GM18526 (cell line): ENCODE measurements around the gene SDK1.

Experiments used
- POLR2A ChIP-seq: IDR thresholded peaks from 3 replicates; pipeline ENCODE4 v1.6.1; 2011; ENCODE audit not compliant: insufficient read length; ENCODE audit errors: extremely low read depth

The SDK1 gene

DNA sequence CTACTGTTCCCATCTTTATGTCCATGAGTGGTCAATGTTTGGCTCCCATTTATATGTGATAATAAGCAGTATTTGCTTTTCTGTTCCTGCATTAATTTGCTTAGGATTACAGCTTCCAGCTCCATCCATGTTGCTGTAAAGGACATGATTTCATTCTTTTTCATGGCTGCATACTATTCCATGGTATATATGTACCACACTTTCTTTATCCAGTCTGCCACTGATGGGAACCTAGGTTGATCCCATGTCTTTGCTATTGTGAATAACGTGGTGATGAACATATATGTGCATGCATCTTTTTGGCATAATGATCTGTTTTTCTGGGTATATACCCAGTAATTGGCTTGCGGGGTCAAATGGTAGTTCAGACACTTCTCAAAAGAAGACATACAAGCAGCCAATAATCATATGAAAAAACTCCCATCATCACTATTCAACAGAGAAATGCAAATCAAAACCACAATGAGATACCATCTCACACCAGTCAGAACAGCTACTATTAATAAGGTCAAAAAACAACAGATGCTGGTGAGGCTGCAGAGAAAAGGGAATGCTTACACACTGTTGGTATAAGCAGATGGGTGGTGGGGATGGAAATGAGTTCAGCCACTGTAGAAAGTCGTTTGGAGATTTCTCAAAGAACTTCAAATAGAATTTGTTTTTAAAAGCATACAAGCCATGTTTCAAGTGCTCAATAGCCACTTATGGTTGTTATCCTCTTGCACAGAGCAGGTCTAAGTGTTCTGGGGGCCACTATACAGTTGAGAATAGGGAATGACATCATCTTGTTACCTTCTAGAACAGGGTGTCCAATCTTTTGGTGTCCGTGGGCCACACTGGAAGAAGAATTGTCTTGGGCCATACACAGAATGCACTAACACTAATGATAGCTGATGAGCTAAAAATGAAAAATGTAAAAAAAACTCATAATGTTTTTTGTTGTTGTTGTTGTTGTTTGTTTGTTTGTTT, 23.2 kb upstream of the SDK1 start:
- TF ChIP-seq POLR2A = no peak

DNA sequence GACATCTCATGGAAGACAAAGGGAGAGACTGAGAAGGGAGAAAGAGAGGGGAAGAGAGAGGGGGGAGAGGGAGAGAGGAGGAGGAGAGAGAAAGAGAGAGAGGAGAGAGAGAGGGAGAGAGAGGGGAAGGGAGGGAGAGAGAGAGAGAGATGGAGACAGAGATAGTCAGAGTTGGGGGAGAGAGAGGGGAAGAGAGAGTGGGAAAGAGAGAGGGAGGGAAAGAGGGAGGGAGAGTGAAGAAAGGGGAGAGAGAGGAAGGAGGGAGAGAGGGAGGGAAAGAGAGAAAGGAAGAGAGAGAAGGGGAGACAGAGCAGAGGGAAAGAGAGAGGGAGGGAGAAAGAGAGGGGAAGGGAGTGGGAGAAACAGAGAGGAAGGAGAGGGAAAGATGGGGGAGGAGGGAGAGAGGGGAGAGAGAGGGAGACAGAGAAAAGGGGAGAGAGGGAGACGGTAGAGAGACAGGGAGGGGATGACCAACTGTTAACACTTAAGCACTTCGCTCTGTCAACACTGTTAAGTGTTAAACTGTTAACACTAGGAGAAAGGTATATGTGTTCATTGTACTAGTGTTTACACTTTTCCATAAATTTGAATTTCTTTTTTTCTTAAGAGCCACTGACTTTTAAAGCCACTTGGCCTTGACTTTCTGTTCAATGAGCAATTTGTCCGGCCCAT, 21.8 kb upstream of the SDK1 start:
- TF ChIP-seq POLR2A = no peak

- TF ChIP-seq POLR2A = no peak
Observed at GRCh38 chr7:3280445-3280844, 20.6 kb upstream of the SDK1 start.

DNA sequence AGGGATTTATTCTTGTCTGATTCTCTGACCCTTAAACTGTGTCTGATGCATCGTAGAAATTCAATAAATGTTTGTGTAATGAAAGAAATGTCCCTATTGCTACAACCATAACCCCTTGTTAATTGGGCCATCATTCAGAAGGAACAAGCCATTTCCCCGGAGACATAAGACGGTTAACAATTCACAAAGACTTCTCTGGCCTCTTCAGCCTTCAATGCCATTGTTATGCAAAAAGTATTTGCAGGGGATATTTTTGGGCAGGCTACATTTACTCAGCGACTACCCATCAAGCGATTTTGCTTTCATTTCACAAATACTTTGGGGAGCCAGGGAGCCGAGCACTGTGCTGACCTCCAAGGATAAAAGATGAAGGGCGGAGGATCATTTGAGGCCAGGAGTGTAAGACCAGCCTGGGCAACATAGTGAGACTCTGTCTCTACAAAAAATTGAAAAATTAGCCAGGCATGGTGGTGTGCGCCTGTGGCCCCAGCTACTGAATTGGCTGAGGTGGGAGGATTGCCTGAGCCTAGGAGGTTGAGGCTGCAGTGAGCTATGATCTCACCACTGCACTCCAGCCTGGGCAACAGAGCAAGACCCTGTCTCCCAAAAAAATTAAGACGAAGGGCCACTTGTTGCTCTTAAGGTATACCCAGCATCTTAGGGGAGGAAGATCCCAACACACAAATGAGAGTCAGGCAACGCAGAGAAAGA, 20.0 kb upstream of the SDK1 start:
- TF ChIP-seq POLR2A = no peak

DNA sequence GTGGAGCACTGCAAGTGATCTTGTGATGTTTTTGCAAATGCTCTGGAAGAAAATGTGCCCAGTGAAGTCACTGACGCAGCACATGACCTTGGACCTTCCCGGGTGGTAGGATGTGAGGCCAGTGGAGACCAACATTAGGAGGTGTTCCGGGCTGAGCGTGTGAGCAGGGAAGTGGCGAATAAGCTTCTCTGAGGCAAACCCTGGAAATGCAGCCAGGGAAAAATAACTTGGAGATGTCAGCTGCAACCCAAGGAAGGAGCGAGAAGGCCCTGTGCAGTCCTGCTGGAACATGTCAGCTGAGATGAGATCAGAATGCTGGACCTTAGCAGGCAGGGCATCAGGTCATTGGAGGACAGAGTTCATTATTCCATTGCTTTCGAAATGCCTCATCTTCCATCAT, 18.6 kb upstream of the SDK1 start:
- no peak for TF ChIP-seq POLR2A

DNA sequence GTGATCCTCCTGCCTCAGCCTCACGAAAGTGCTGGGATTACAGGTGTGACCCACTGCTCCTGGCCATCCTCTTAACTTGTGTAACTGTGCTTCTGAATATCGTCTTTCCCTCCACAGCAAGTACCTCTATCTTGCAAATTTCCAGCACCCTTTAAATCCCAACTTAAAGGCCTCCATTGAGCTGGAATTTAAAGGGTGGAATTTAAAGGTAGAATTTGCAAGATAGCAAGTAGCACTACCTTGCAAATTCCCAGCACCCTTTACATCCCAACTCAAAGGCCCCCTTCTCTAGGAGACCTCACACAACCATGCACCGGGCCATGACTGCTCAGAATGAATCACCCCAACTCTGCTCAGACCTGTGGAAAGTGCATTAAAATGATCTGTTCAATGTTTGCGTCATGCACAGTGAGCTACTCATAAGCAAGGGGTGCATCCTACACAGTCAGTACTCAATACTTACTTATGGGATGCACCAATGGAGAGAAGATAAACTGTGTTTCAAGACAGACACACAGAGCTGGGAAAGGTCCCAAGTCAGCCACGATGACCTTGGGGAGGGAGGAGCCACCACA, 17.8 kb upstream of the SDK1 start:
- no peak for TF ChIP-seq POLR2A

GRCh38 chr7:3285652-3286051, 15.4 kb upstream of the SDK1 start:
- no peak for TF ChIP-seq POLR2A

DNA sequence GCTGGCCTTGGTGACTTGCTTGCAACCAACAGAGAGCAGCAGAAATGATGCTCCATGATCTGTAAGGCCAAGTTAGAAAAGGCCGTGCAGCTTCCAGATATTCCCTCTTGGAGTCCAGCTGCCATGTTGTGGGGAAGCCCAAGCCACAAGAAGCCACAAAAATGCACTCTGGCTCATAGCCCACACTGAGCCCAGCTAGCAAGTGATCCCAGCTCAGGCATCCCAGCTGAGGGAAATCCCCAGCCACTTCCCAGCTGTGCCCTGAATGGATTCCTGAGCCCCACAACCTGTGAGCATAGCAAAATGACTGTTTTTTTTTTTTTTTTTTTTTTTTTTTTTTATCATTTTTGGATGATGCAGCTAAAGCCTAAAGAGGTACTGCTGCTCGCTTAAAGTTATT, 11.1 kb upstream of the SDK1 start:
- no peak for TF ChIP-seq POLR2A

- TF ChIP-seq POLR2A = no peak
Observed at GRCh38 chr7:3292694-3293093, 8.4 kb upstream of the SDK1 start.

DNA sequence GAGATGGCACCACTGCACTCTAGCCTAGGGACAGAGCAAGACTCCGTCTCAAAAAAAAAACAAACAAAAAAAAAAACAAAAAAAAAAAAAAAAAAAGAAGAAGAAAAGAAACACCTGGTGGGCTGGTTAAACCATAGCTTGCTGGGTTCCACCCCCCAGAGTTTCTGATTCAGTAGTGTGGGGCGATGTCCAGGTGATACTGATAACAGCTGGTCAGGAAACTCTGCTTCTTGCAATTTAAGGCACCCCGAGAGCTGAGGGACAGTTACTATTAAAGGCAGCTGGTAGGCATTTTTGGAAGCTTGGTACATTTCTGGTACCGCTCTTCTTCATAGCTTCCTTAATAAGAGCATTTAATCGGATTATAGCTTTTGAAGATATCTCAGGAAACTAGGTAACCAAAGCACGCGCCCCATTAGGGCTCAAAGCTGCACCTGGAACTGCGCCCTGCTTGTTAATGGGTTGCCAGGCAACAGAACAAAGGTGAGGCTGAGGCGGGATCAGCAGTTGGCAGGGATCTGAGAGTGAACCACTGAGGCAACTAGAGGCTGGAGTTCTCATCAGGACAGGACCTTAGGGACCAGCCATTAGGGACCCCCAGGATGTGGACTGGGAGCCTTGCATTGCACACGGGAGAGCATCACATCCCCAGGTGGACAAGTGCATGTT, 6.5 kb upstream of the SDK1 start:
- no peak for TF ChIP-seq POLR2A

- TF ChIP-seq POLR2A = no peak
Observed at GRCh38 chr7:3297105-3297819, 3.8 kb upstream of the SDK1 start.

- TF ChIP-seq POLR2A = no peak
Observed at GRCh38 chr7:3300221-3300650, 816 bp upstream of the SDK1 start.

- TF ChIP-seq POLR2A = no peak
Observed at GRCh38 chr7:3301449-3301731, 338 bp downstream of the SDK1 start.

- no peak for TF ChIP-seq POLR2A
Observed at GRCh38 chr7:3301831-3302618, 973 bp downstream of the SDK1 start.
